HL-60 (cell line): Measurements from ENCODE around the gene NPHP4.

Experiments used
- DNase-seq, 2 experiments: peaks; one replicate each; pipeline ENCODE4 v3.0.0-alpha.2; 2010 to 2020; ENCODE audit warnings: low read depth in 1 of 2, low spot score in 1 of 2
- H3K27ac ChIP-seq: fragments of 250-450 bp; sonication (Bioruptor Pico); replicated peaks from 2 replicates; pipeline ENCODE4 v1.5.1; 2020; ENCODE audit warnings: mild to moderate bottlenecking, moderate library complexity
- H3K27me3 ChIP-seq: fragments of 250-450 bp; sonication (Bioruptor Pico); 2 replicates; pipeline ENCODE4 v1.5.1; 2021; ENCODE audit warnings: mild to moderate bottlenecking, moderate library complexity; ENCODE audit not compliant: insufficient read depth, poor library complexity, severe bottlenecking
- H3K4me3 ChIP-seq: replicated peaks from 2 replicates; pipeline ENCODE4 v1.5.1; 2011; ENCODE audit warnings: mild to moderate bottlenecking, control low read depth, low read length; ENCODE audit not compliant: insufficient read depth
- GABPA ChIP-seq: IDR thresholded peaks from 2 replicates; pipeline ENCODE4 v1.6.1; 2012; ENCODE audit warnings: low read depth
- POLR2AphosphoS5 ChIP-seq: IDR thresholded peaks from 2 replicates; pipeline ENCODE4 v1.6.1; 2012; ENCODE audit warnings: low read depth
- SPI1 ChIP-seq: IDR thresholded peaks from 2 replicates; pipeline ENCODE4 v1.6.1; 2012; ENCODE audit warnings: low read depth, mild to moderate bottlenecking, borderline replicate concordance
- TF ChIP-seq, protein P1 (sequence below): IDR thresholded peaks from one replicate; pipeline ENCODE4 v1.5.1; 2011; ENCODE audit warnings: low read length, control low read depth, inconsistent platforms; ENCODE audit not compliant: insufficient read depth
- TF ChIP-seq, protein P2 (sequence below): IDR thresholded peaks from 2 replicates; pipeline ENCODE4 v1.6.1; 2012; ENCODE audit warnings: low read depth; ENCODE audit not compliant: insufficient replicate concordance

NPHP4 gene

DNA sequence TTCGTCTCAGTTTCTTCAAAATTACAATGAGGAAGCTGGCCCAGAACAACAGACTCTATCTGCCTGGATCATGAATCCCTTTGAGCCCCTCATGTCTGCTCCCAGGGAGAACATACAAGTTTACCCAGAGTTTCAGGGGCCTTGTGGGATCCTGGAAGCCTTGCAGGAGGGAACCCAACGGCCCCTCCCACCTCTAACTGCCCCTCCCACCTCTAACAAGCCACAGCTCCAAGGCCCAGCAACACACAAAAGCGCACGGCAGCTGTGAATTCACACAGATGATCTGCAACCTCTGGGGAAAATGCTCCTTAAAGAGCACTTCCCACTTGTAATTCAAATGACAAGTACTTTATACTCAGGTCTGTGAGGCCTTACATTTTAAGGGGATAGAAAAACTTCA lies 113.3 kb downstream of the NPHP4 start:
- no peak for DNase-seq
- Histone ChIP-seq H3K27ac (no peak overlapping the region), H3K27me3 (no peaks in the 10 kb centered on the region), H3K4me3 (no peak overlapping the region)
- TF ChIP-seq GABPA: no peak
- TF ChIP-seq POLR2AphosphoS5: no peak
- TF ChIP-seq, protein P1, sequence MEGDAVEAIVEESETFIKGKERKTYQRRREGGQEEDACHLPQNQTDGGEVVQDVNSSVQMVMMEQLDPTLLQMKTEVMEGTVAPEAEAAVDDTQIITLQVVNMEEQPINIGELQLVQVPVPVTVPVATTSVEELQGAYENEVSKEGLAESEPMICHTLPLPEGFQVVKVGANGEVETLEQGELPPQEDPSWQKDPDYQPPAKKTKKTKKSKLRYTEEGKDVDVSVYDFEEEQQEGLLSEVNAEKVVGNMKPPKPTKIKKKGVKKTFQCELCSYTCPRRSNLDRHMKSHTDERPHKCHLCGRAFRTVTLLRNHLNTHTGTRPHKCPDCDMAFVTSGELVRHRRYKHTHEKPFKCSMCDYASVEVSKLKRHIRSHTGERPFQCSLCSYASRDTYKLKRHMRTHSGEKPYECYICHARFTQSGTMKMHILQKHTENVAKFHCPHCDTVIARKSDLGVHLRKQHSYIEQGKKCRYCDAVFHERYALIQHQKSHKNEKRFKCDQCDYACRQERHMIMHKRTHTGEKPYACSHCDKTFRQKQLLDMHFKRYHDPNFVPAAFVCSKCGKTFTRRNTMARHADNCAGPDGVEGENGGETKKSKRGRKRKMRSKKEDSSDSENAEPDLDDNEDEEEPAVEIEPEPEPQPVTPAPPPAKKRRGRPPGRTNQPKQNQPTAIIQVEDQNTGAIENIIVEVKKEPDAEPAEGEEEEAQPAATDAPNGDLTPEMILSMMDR: no peak
- no peak for TF ChIP-seq SPI1
- TF ChIP-seq, protein P2, sequence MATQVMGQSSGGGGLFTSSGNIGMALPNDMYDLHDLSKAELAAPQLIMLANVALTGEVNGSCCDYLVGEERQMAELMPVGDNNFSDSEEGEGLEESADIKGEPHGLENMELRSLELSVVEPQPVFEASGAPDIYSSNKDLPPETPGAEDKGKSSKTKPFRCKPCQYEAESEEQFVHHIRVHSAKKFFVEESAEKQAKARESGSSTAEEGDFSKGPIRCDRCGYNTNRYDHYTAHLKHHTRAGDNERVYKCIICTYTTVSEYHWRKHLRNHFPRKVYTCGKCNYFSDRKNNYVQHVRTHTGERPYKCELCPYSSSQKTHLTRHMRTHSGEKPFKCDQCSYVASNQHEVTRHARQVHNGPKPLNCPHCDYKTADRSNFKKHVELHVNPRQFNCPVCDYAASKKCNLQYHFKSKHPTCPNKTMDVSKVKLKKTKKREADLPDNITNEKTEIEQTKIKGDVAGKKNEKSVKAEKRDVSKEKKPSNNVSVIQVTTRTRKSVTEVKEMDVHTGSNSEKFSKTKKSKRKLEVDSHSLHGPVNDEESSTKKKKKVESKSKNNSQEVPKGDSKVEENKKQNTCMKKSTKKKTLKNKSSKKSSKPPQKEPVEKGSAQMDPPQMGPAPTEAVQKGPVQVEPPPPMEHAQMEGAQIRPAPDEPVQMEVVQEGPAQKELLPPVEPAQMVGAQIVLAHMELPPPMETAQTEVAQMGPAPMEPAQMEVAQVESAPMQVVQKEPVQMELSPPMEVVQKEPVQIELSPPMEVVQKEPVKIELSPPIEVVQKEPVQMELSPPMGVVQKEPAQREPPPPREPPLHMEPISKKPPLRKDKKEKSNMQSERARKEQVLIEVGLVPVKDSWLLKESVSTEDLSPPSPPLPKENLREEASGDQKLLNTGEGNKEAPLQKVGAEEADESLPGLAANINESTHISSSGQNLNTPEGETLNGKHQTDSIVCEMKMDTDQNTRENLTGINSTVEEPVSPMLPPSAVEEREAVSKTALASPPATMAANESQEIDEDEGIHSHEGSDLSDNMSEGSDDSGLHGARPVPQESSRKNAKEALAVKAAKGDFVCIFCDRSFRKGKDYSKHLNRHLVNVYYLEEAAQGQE: no peak

DNA sequence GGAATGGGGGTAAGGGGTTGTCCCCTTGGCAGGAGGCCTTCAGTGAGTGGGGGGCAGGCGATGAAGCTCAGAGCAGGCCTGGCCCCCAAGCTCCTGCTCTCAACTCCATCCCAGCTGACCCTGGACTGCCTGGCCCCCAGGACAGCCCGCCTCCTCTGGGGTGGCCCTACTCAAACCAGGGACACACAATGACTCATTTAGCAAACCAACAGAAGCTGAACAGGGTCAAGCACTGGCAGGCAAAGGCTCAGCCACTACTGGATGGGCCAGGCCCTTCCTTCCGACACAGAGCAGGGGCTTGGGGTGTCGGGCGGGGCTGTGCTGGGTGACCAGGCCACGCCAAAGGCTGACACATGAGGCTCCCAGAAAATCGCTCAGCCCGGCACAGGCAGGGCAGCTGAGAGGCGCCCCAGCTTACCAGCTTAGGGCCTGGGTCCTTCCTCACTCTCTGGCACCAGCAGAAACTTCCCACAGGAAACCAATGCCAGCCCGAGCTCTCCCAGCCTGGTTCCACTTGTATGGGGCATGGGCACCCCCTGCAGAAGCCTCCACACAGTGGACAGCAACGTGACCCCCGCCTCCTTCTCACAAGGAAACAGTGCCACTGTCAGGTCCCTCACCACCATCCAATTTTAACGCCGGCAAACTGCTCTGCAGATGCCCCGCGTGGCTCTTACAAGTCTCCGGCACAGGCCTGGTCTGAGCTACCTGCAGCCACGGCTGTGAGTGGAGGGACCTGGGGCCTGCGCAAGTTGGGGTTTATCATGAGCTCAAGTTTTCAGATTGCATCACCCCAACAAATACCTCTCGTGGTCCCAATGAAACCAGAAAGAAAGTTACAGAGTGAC lies 114.3 kb downstream of the NPHP4 start:
- no peak for DNase-seq
- Histone ChIP-seq H3K27ac (no peak overlapping the region), H3K4me3 (no peak overlapping the region), H3K27me3 (no peaks in the 10 kb centered on the region)
- TF ChIP-seq SPI1: no peak
- TF ChIP-seq, protein P1: no peak

DNA sequence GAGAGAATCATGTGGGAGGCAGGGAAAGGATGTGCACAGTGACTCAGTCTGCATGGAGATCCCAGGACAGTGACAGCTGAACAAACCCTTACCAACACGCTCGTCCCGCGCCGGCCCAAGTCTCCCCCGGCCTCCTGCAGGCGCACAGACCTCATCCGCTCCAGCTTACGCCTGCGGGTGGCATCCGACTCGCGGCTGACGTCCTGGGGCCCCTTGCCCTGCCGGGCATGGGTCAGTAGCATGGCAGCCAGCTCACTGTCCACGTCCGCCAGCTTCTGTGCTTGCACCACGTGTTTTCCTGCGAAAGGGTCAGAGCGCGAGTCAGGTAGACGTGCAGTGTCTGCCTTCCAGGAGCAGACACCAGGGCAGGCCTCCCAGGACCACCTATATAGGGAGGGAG lies 115.2 kb downstream of the NPHP4 start:
- no peak for DNase-seq
- Histone ChIP-seq H3K27me3 (no peaks in the 10 kb centered on the region), H3K4me3 (no peak overlapping the region), H3K27ac (no peak overlapping the region)
- TF ChIP-seq, protein P2: no peak
- TF ChIP-seq SPI1 (no peak), POLR2AphosphoS5 (no peak)
- TF ChIP-seq, protein P1: no peak
